Ureter (tissue), 1 donor: ENCODE results near the gene DGKH. TPM values are rescaled to one million over a fixed set of nuclear protein-coding genes. Genes with fewer than 3 reads are reported as not detected.
"Not testable (repeated sequence)": the region's sequence is repeated elsewhere in the genome, so short reads cannot be mapped to it uniquely, and the experiment has no call there.

ENCODE experiments used
- DNase-seq: peaks from one replicate; pipeline ENCODE4 v3.0.0-alpha.2; 2020; ENCODE audit warnings: low spot score
- total RNA-seq: library from RNA; stranded (reverse); gene quantifications from one replicate; pipeline ENCODE4 v1.2.4, GENCODE V29; 2023
- donor health status: DM: yes; HTN: yes; CAD: no.

DGKH gene
- total RNA-seq, 1 donor from 2014 or later = 77.7 TPM

- no peak for DNase-seq
Observed at GRCh38 chr13:42113478-42113877, 65.0 kb downstream of the DGKH start.

- no peak for DNase-seq
Observed at GRCh38 chr13:42114278-42114677, 65.8 kb downstream of the DGKH start.

DNA sequence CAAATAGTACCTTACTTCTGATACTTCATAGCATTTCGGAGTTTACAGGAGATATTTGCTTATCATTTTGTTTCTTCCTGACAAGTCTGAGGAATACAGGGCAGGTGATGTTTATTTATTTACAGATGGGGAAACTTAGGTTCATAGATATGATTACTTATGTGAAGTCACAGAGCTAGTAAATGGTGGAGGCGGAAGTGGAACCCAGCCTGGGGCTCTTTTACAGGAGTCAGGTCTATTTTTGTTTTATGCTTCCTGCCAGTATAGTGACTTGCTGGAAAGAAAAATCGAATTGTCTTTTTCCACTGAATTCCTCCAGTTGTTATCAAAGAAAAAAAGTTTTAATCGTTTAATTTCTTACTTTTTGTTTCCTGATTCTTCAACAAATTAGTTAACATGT is 66.5 kb downstream of the DGKH start:
- no peak for DNase-seq

DNA sequence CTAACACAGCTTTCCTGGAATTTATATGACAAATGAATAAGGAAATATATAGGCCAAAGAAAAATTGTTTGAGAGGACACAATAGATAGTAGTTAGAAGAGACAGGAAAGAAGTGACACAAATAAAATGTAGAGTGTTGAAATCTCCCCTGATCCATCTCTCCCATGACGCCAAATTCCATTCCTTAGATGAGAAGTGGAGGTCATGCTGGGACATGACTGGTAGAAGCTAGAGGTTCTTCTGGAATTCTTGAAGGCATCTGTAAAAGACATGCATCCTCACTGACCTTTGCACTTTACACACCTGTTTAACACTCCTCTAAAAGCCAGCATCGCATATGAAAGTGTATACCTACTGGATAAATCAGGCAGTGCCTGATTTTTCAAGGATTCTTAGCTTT is 67.8 kb downstream of the DGKH start:
- no peak for DNase-seq

DNA sequence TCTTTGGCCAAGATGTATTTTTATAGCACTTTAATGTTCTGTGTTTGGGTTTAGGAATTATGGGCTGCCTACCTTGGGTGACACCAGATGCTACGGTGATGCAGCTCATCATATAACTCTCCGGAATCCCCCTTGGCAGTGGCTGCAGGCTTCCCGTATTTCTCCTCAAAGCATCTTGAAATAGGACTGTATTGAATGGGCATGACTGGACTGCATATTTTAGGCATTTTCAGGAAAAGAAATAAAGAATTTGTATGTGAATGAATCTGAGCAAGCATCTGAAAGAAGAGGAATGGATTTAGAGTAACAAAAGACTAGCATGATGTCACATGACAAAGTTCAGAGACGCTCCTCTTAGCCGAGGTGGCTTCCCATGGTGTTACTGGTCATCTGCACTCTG is 70.6 kb downstream of the DGKH start:
- DNase-seq = no peak

DNA sequence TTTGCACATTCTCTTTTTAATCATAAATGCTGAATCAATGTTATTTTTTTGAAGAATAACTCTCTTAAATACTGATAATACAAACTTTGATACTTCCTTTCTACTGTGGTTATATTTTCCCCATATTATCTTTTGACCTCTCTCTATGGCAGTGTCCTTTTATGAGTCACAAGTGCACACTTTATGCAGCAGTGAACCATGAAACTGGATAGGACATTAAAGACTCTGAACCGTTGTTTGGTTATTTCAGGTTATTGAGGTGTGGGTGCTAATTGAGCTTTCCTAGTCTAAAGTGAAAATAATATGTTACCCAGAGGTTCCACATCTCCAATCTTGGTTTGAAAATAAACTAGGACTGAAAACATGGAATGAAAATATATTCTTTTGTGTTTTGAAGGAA is 71.4 kb downstream of the DGKH start:
- DNase-seq = no peak

- DNase-seq = no peak
Observed at GRCh38 chr13:42123600-42123999, 75.2 kb downstream of the DGKH start.

- DNase-seq = no peak
Observed at GRCh38 chr13:42125046-42125445, 76.6 kb downstream of the DGKH start.

- DNase-seq = no peak
Observed at GRCh38 chr13:42127047-42127446, 78.6 kb downstream of the DGKH start.

- DNase-seq = no peak
Observed at GRCh38 chr13:42129033-42129432, 80.6 kb downstream of the DGKH start.

- DNase-seq = no peak
Observed at GRCh38 chr13:42136518-42136917, 88.1 kb downstream of the DGKH start.

- no peak for DNase-seq
Observed at GRCh38 chr13:42137856-42138537, 89.5 kb downstream of the DGKH start.

DNA sequence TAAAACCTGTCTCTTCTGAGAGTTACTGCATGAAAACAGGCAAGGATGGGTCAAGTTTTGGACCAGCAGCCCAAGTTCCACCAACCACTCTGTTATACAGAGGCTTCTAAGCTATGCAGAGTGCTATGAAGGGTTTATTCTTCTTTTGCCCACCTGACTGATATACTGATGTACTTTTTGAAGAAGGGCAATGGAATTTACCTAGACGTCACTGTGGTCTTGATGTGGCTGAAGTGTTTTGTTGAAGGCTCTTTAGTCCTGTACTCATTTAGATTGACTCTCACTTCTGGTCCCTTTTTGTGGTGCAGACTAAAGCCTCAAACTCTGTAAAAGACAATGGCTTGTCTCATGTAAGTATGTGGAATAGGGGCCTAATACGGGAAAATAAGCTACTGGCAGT is 92.0 kb downstream of the DGKH start:
- DNase-seq = no peak

GRCh38 chr13:42141052-42141451 is 92.6 kb downstream of the DGKH start:
- not testable (repeated sequence) for DNase-seq

- DNase-seq = no peak
Observed at GRCh38 chr13:42146359-42146758, 97.9 kb downstream of the DGKH start.

DNA sequence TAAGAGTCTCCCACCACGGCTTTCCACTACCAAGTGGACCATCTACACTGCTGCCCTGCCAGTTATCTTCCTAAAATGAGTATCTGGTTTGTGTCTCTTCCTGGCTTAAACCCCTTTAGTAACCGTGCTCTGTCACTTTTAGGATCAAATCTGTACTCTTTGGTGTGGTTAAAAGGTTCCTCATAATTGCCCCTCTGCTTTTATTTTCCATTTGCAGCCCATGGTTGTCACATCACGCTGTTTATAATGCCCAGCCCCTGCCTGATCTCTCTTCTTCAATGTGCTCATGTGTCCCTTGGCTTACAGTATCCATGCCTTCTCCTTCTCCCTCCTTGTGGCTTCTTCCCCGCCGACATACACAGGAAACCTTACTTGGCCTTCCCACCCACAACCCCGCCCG is 100.1 kb downstream of the DGKH start:
- no peak for DNase-seq

- DNase-seq = no peak
Observed at GRCh38 chr13:42149136-42149535, 100.7 kb downstream of the DGKH start.

DNA sequence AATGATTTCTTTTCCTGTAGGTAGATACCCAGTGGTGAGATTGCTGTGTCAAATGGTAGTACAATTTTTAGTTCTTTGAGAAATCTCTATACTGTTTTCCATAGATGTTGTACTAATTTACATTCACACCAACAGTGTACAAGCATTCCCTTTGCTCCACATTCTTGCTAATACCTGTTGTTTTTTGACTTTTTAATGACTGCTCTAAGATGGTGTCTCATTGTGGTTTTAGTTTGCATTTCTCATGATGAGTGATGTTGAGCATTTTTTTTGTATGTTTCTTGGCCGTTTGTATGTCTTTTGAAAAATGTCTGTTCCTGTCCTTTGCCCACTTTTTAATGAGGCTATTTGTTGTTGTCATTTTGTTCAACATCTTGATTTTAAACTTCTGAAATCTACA is 103.3 kb downstream of the DGKH start:
- no peak for DNase-seq

DNA sequence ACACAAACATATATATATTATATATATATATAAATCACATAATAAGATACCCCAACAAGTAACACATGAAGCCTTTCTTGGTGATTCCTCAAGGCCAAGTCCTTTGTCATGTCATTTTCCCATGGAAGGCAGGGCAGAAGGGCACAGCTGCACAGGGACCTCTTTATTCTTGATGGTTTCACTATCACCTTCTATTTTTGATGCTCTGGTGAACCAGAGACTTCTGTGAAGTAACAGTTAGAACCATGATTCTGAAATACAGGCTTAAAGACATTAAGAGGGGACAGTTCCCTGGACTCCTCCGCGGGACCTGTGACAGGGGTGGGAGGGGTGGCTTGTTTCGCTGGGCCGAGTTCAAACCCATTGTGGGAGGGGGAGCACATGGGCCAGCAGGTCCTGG is 104.0 kb downstream of the DGKH start:
- no peak for DNase-seq

DNA sequence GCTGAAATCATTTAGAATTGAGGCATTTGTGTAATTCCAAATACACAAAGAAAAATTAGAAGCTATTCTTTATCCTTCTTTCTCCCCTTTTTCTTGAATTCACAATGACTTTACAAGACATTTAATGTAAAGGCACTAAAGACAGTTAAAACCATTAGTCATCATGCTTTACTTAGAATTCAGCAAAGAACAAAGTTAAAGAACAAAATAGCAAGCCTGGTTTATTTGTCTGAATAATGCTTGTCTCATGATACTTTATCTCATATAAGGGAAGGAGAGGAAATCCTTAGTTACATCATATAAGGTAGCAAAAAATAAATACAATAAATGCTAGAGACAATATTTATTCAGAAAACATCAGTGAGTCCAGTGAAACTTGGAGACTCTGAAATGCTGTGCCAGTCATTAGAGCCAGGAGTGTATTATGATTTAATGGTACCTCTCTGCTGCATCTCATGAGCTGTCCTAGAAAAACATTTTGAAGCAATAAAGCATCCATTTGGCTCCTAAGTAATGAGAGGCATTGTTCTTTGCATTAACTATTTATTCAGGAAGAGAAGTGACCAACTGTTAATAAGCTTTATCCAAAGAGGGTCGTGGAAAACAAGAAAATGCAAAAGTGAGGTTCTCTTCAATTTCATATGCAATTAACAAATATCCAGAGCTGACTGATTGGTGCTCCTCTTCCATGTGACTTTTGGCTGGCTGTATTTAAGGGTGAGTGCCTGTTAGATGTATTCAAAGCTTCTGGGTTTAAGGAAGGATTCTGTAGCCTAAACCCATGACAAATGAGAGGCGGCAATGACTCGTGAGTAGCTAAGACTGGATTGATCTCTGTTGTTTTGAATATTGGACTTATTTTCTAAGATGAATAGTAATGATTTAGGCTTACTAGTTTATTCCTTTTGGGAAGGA is 105.0 kb downstream of the DGKH start:
- no peak for DNase-seq

- no peak for DNase-seq
Observed at GRCh38 chr13:42155251-42155650, 106.8 kb downstream of the DGKH start.

- not testable (repeated sequence) for DNase-seq
Observed at GRCh38 chr13:42163338-42163737, 114.9 kb downstream of the DGKH start.

DNA sequence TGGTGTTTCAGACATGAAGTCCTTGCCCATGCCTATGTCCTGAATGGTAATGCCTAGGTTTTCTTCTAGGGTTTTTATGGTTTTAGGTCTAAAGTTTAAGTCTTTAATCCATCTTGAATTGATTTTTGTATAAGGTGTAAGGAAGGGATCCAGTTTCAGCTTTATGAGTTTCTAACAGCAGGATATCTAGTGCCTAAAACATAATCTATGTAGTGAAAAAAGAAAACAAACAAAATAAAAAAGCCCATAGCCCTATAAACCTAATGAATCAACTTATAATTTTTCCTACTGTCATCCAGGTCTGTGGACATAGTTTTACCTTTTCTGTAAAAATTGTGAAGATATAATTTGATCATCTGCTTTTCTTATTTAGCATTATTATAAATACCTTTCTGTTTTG is 115.5 kb downstream of the DGKH start:
- DNase-seq = not testable (repeated sequence)
